ENCODE data around the gene PRICKLE1.
A peak's percentile ranks its signal among the peaks of the same experiment; 100 is the strongest.

The PRICKLE1 gene

GRCh38 chr12:42459336-42459847 lies 130.2 kb downstream of the PRICKLE1 start:
- Mint-ChIP-seq H3K4me3 (no peak overlapping the region), H3K9me3 (no peaks in the 10 kb centered on the region), H3K27me3 (ENCODE audit: low read depth) (no peaks in the 10 kb centered on the region), H3K27ac (no peak overlapping the region), H3K4me1 (peaks cover 7% of the 10 kb centered on the region), H3K36me3 (ENCODE audit: low read depth) (peaks cover 77% of the 10 kb centered on the region)
- TF ChIP-seq CTCF (IDR thresholded peaks at IDR 0.05; ENCODE audit: unreplicated experiment in 3 of 3): no peak

- H3K27ac Mint-ChIP-seq: no peak overlapping the region
Observed at GRCh38 chr12:42458575-42458974, 131.0 kb downstream of the PRICKLE1 start.

GRCh38 chr12:42450248-42450647 lies 139.3 kb downstream of the PRICKLE1 start:
- peak overlapping the region in 2 of 3 experiments; percentile 16 to 44 for H3K27ac Mint-ChIP-seq
- H3K9me3 Mint-ChIP-seq: peaks cover 3% of the 10 kb centered on the region
- peaks cover 9% of the 10 kb centered on the region for H3K4me1 Mint-ChIP-seq
- H3K4me3 Mint-ChIP-seq: no peak overlapping the region
- no peaks in the 10 kb centered on the region for H3K27me3 Mint-ChIP-seq (ENCODE audit: low read depth)
- TF ChIP-seq CTCF (IDR thresholded peaks at IDR 0.05; ENCODE audit: unreplicated experiment in 3 of 3): no peak
- H3K36me3 Mint-ChIP-seq (ENCODE audit: low read depth): peaks cover 65% of the 10 kb centered on the region

More at GRCh38 chr12:42458575-42458974, 131.0 kb downstream of the PRICKLE1 start:
- TF ChIP-seq CTCF (IDR thresholded peaks at IDR 0.05; ENCODE audit: unreplicated experiment in 3 of 3): no peak
- Mint-ChIP-seq H3K27me3 (ENCODE audit: low read depth) (no peaks in the 10 kb centered on the region), H3K9me3 (no peaks in the 10 kb centered on the region), H3K4me1 (peaks cover 7% of the 10 kb centered on the region), H3K4me3 (no peak overlapping the region), H3K36me3 (ENCODE audit: low read depth) (peaks cover 69% of the 10 kb centered on the region)

- no peaks in the 10 kb centered on the region for H3K27me3 Mint-ChIP-seq (ENCODE audit: low read depth)
- no peak overlapping the region for H3K4me3 Mint-ChIP-seq
- H3K36me3 Mint-ChIP-seq (ENCODE audit: low read depth): peaks cover 75% of the 10 kb centered on the region
- peak overlapping the region in 1 of 3 experiments; percentile 19 for H3K27ac Mint-ChIP-seq
- no peak for TF ChIP-seq CTCF (IDR thresholded peaks at IDR 0.05; ENCODE audit: unreplicated experiment in 3 of 3)
- peaks cover 10% of the 10 kb centered on the region for H3K9me3 Mint-ChIP-seq
- H3K4me1 Mint-ChIP-seq: peaks cover 9% of the 10 kb centered on the region
Observed at GRCh38 chr12:42448841-42449240, 140.7 kb downstream of the PRICKLE1 start.

GRCh38 chr12:42447371-42447786 lies 142.2 kb downstream of the PRICKLE1 start:
- TF ChIP-seq CTCF (IDR thresholded peaks at IDR 0.05; ENCODE audit: unreplicated experiment in 3 of 3): no peak
- H3K27me3 Mint-ChIP-seq (ENCODE audit: low read depth): no peaks in the 10 kb centered on the region
- H3K4me1 Mint-ChIP-seq: peaks cover 9% of the 10 kb centered on the region
- peaks cover 89% of the 10 kb centered on the region for H3K36me3 Mint-ChIP-seq (ENCODE audit: low read depth)
- H3K4me3 Mint-ChIP-seq: no peak overlapping the region
- peaks cover 13% of the 10 kb centered on the region for H3K9me3 Mint-ChIP-seq
- H3K27ac Mint-ChIP-seq: peak overlapping the region; percentile 5 to 39 (median 31)

GRCh38 chr12:42446761-42447160 lies 142.8 kb downstream of the PRICKLE1 start:
- TF ChIP-seq CTCF (IDR thresholded peaks at IDR 0.05; ENCODE audit: unreplicated experiment in 3 of 3): no peak
- no peaks in the 10 kb centered on the region for H3K27me3 Mint-ChIP-seq (ENCODE audit: low read depth)
- peaks cover 93% of the 10 kb centered on the region for H3K36me3 Mint-ChIP-seq (ENCODE audit: low read depth)
- H3K27ac Mint-ChIP-seq: peak overlapping the region; percentile 5 to 39 (median 31)
- H3K9me3 Mint-ChIP-seq: peaks cover 13% of the 10 kb centered on the region
- no peak overlapping the region for H3K4me3 Mint-ChIP-seq
- H3K4me1 Mint-ChIP-seq: peaks cover 9% of the 10 kb centered on the region

Measured in nephron (organoid).